Right lung (tissue), 5 donors: Measurements from ENCODE around the gene OLFML2B. TPM values are rescaled to one million over a fixed set of nuclear protein-coding genes. Genes with fewer than 3 reads are reported as not detected.

Source experiments
- DNase-seq, 2 donors: peaks; one replicate each; pipeline ENCODE4 v3.0.0-alpha.2; 2013
- polyA plus RNA-seq, 5 donors: library from polyadenylated mRNA; unstranded; fragments of 120-200 nt; gene quantifications; one replicate each; pipeline versions ENCODE4 v1.2.1 to v1.2.3, GENCODE V29; 2013; ENCODE audit warnings: inconsistent platforms in 1 of 5, low replicate concordance in 1 of 5; ENCODE audit not compliant: insufficient read length in 5 of 5, insufficient read depth in 1 of 5

The OLFML2B gene
- polyA plus RNA-seq, 5 donors: 10.2 to 16.3 (median 13.4) TPM

DNA sequence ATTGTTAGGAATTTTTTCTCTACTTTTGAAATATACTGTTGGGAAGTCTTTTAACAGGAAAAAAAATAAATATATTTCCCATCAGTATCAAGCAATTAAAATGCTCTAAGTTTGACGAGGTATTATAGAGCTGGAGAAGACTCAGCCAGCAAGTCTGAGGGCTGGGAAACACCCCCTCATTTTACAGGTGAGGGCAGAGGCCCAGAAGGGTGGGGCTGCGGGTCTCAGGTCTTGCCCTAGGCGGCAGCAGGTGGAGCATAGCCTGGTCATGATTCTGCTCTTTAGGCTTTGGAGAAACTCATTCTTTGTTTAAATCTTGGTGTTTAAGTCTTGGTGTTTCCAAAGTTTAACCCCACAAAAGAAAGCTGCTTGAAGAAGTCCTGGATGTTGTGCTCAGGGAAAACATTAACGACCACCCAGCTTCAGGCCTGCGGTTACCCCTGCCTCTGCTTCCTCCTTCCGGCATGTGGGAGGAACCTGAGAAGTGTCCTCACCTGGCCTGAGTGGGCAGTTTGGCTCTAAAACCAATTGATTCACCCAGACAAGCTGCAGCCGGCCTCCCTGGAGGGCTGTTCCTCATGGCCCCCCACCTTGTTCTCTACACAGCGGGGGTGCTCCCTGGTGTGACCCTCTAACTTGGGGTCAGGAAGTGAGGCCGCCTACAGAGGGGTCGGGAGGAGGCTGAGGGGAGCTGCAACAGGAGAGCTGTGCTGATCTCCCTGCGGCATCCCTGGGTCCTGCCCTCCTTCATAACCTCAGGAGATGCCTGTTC lies 41.7 kb downstream of the OLFML2B start:
- DNase-seq: no peak

DNA sequence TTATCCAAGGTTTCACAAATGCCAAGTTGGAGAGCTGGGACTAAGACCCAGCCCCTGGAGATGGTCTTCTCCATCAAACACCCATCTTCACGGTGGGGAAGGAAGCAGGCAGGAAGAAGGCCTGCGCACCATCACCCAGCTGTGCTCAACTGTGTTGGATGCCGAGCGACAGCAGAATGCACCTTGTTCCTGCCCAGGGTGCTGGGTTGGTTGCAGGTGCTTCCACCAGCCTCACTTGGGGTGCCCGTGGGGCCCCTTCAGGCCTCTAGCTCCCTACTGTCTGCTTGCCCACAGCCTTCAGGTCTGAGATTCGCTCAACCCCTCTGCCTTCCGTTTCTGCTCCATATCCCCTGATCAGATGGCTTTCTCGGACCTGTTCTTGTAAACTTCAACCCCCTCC lies 42.5 kb downstream of the OLFML2B start:
- DNase-seq: no peak

DNA sequence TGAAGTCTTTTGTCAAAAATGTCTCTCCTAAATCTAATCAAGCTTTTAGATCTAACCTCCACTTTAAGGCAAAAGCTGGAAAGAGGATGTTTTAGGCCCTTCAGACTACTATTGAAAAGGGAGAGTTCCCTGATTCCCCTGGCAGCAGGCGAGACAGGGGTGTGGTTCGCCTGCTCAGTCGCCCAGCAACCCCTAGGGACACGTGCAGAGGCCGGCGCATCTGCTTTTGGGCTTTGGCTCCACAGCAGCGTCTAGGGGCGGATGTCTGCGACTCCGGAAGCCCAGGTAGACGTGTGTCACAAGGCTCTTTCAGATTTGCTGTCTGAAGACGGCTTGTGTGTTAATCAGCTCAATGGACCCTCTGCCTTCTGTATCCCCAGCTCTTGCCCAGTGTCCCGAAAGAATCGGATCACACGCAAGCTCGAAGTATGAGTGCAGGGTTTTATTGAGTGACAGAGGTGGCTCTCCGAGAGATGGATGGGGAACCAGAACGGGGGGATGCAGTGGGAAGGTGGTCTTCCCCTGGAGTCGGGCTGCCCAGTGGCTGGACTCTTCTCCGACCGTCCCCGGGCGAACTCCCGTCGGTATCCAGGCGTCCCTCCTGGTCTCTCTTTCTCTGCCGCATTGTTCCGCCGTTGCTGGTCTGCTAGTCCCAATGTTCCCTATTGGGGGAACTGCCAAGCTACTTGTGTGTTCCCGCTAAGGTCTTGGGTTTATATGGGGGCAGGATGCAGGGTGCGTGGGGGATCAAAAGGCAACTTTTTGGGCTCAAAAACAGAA lies 45.5 kb downstream of the OLFML2B start:
- DNase-seq: no peak

DNA sequence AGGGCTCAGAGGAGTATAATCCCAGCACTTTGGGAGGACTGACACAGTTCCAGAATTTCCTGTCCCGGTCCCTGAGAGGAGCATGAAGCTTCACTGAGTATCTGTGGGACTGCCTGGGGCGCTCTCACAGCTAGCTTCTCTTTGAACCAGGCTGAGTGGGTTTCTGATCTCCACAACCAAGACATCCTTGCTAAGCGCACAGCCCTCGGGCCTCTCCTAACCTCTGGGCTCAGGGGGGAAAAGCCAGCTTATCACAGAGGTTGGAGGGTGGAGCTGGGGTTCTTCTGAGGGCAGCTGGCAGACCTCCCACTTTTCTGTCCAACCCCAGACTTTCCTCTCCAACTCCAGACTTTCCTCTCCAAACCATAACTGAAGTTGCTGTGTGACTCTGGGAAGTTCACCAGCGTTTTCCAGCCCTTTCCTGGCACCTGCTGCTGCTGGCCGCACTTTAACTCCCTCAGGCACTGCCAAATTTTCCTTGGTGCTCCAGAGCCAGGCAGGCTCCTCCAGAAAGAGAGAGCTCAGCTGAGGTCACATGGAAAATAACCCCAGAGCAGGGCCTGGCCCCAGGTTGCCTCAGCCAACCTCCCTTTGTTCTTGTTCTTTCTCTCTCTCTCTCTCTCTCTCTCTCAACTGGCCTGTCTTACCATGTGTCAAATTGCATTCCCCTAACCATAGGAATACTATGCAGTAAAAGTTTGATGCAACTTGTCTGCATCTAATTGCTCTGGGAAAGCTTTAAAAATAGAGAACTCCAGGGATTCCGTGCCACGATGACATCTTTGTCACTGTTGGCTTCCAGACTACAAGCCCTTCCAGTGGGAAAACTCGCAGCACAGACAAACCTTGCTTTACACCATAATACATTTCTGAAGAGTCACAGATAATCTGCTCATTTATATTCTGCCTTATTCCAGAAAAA lies 49.5 kb downstream of the OLFML2B start:
- no peak for DNase-seq

DNA sequence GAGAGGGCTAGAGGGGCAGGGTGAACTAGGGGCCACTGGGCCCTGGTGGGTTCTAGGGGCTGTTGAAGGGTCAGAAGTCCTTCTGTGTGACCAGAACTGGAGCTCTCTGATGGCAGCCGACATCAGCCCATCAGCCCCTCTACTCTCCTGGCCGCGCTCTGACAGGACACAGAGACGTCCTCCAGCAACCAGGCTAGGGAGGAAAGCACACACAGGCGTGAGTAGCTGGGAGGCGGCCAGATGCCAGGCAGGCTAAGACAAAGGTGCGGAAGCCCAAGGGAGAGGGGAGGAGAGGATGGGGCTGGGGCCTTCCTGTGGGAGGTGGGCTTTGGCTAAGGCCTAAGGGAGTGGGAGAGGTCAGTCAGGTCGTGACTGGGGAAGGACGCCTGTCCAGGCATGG lies 50.8 kb downstream of the OLFML2B start:
- DNase-seq: no peak

DNA sequence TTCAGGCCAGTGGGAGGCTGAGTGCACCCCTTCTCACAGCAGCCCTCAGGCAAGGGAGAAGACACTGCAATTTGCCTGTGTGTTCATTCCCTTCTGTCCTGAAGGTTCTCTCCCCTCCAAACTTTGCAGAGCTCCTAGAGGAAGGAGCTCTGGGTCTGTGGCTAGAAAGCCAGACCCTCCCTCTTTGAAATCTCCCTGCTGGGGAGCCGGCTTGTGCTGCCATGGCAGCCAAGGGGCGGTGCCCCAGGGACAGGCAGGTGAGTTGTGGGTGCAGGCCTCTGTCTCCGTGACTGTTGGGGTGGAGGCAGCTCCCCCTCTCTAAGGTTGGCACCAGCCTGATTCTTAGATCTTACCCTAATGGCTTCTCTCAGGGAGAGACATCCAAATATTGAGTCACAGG lies 53.0 kb downstream of the OLFML2B start:
- DNase-seq: no peak

DNA sequence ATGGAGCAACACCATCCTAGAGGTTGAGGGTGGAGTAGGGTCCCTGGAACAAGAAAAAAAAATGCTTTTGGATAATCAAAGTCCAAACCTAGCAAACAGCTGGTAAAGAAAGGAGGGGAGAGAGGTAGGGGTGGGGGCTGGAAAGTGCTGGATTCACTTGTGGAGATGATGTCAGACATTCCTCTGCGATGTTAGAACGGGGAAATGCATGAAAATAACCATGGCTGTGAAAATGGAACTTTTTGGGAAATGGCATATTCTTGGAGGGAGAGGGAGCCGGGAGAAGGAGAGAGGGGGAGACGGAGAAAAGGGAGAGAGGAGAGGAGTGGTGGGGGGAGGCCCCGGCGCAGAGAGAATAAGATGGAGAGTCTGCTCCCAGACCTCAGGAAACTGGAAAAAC lies 53.6 kb downstream of the OLFML2B start:
- no peak for DNase-seq

DNA sequence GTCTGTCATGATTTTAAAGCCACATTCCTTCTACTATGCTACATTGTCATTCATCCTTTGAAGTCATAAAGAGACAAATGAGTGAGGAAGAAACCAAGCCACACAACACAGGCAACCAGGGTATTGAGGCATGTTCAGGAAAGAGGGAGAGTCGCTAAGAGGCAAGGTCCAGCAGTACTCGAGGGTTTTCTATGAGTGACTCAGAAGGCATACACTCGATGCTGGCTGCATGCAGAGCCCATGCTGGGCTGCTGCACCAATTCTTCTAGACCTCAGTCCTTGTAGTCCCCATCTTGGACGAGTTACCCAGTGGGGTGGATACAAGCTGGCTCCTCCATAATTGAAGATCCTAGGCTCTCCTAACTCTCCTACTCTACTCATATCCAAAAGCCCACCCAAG lies 57.6 kb downstream of the OLFML2B start:
- no peak for DNase-seq

DNA sequence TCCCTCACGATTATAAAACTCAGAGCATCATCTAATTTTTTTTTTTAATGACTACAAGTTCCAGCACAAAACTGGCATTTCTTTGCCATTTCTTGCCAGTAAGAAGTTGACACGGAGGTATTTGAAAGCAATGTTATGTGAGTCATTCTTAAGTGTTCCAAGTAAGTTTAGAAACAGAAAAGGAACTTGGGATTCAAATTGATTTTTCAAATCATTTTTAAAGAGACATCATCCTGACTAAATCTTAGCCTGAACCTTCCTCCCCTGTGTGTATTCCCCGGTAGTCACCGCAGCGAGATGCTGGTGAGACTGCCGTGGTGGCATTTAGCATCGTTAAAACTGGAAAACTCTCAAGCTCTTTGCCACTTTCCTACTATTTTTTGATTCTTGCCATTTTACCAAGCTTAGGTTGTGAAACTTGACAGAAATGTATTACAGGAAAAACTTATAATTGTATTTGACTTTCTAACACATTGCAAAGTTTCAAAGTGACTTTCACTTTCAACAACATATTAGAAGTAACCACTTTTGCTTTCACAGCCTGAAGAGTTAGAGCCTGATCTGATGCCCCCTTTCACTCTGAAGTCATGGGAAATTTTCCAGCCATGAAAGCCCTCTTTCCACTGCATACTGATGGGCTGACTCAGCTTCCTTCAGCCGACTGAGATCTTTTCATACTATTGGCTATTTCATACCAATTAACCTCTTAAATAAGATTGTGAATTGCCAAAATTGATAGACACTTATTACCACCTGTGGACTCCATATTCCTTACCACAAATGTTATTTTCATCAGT lies 61.4 kb downstream of the OLFML2B start:
- no peak for DNase-seq

DNA sequence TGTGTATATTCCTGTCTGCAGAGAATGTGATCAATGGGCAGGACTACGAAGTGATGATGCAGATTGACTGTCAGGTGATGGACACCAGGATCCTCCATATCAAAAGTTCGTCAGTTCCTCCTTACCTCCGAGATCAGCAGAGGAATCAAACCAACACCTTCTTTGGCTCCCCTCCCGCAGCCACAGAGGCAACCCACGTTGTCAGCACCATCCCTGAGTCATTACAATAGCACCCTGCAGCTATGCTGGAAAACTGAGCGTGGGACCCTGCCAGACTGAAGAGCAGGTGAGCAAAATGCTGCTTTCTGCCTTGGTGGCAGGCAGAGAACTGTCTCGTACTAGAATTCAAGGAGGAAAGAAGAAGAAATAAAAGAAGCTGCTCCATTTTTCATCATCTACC lies 65.2 kb downstream of the OLFML2B start:
- no peak for DNase-seq

DNA sequence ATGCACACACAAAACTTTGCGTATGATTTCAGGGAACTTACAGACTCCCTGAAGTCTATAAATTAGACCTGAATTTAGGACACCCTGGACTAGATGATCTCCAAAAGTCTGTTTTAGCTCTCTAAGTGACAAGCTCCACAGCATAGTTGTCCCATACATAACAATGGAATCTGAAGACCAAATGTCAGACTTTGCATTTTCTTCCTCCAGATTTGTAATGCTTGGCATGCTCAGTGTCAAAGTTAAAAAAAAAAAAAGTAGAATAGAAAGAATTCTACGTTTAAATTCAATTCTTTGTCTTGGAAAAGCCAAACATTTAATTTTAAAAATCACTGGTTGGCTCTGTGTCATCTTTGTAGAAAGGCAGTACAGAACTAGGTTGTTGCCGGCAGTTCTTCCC lies 66.7 kb downstream of the OLFML2B start:
- no peak for DNase-seq

DNA sequence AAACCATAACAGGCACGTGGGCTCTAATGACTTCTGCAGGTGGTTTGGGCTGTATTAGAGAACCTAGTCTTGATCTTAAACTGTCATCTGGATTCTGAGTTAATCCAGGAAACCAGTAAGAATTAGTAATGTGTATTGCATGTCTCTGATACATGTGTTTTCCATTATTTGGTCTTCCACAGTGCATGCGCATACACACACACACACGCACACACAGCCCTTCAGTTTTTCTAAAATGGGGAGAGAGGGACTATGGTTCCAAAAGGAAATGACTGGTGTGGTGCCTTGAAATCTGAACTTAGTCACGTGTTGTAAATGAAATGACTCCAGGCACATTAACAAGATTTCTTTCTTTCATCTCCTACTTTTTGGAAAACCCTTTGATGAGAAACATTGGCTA lies 67.6 kb downstream of the OLFML2B start:
- no peak for DNase-seq

DNA sequence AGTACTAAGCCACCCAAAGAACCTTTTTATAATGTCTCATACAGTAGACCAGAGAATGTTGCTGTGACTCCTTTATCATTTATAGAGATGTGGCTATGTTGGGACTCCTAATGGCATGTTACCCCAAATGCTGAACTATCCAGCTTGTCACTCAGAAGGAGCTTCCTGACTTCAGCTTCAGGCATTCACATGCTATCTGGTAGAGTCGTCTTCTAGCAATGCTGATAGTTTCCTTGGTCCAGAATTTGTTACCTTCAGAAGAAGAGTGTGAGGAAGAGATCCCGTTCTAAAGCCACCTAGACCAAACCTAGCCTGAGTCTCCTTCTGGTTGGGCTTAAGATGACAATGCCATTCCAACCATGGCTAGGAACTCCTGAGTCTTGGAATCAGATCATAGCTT lies 68.1 kb downstream of the OLFML2B start:
- DNase-seq: no peak

DNA sequence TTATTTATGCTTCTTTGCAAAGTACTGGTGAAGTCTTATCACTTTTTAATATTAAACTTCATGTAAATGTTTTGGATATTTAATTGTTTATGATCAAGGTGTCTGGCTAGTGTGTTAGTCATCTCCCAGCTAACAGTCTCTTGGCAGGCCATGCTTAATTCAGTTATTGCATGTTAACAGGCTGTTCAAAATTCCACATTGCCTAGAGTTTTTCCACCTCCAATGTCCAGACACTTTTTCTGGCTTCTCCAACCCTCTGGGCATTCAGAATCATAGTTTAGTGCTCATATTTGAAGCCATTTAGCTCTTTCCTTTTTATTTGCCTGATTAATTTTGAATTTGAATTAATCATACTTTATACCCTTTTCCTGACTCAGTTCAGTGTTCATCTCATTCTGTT lies 69.2 kb downstream of the OLFML2B start:
- no peak for DNase-seq

DNA sequence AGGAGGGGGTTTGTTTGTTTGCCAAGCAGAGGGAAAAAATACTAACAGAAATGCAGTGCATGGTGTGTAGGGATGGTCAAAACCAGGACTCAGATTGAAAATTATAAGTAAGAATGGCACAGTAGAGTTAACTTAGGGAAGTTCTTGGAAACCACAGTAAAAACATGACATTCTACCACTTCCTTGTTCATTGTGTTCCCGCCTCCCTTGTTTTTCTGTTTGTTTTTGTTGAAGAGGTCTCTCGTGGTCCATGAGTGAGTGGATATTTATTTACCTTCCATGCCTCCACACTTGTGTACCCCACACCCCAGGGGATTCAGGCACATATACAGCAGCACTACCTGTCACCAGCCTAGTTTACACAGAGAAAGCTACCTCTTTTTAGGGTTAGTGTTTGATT lies 69.6 kb downstream of the OLFML2B start:
- DNase-seq: no peak

DNA sequence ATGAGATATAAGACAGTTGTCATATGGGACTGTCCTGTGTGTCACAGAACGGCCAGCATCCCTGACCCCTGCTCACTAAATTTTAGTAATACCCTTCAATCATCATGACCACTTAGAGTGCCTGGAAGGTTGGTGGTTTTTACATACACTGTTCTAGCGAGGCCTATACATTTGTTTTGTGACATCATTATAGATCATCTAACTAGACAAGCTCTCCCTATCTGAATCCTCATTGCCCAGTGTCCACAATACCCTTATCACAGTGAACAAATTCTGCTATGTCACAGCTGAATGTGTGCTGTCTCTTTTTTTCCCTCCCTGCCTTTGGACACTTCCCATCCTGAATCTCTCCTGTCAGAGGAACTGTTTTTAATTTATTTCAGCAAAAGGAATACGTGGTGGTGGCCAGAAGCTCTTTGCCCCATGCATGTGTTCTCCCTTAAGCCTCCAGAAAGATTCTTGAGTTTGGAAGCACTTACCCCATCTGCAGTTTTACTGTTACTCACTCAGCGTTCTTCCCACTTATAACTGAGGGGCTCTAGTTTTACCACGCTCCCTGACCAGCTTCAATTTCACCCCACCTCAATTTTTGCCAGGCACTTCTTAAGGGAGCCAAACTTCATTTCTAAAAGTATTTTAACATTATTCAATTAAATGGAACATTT lies 70.3 kb downstream of the OLFML2B start:
- no peak for DNase-seq

DNA sequence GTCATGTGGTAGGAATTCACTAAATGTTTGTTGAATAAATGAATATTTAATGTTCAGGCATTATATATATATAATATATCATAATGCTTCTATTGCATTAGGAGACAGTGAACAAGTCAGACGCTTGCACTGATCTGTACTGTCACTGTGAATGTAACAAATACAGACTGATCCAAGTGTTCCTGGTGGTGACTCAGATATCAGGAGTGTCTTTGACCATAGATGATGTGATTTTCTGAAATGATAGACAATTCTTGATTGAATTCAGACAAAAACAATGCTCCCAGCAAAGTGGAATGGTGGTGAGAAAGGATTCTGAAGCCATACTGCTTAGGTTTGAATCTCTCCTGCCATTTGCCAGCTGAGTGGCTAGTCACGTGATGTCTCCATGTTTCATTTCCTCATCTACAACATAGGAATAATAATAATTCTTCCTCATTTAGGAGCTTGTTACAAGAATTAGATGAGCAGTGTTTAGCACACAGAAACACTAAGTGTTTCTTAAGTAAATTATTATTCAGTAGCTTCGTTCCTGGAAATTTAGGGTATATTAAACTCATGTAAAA lies 71.0 kb downstream of the OLFML2B start:
- DNase-seq: no peak

DNA sequence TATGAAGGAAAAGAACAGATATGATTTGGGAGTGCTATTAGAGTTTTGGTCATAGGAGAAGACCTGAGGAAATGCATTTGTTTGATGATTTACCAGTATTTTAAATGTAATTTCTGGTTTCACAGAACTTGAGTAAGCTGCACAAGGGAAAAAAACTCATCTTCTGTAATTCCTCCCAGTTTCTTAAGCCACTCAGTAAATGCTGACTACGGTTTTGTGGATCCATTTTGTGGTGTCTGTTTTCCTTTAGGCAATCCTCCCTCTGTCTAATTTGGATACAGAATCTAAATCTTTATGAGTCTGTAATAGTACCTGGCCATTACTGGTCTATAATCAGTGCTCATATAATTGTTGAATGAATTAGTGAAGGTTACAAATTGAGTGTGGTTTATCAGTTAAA lies 72.0 kb downstream of the OLFML2B start:
- DNase-seq: no peak

DNA sequence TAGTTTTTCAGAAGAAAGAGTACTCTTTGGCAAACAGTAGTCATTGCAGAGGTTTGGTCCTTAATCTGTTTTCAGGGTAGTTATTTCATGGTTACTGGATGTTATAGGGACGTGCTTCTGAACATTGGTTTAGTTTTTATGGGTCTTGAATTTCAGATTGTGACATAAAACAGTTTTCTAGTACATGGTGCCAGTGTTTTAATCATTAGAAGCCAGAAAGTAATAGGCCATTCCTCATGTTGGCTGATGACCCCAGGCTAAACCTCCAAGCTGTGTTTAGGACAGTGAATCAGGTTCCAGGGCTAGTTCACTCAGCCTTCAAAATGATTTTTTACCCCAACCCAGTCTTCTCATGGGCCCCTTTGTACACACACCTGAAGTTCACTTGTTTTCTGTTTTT lies 73.3 kb downstream of the OLFML2B start:
- DNase-seq: no peak

DNA sequence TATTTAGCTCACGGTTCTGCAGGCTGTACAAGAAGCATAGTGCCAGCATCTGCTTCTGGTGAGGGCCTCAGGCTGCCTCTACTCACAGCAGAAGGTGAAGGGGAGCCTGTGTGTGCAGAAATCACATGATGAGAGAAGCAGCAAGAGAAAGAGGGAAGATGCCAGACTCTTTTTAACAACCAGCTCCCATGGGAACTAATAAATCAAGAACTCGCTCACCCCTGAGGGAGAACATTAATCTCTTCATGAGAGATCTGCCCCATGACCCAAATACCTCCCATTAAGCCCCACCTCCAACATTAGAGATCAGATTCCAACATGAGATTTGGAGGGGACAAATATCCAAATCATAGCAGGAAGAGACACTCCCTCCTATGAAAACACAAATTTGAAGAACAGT lies 74.1 kb downstream of the OLFML2B start:
- no peak for DNase-seq

DNA sequence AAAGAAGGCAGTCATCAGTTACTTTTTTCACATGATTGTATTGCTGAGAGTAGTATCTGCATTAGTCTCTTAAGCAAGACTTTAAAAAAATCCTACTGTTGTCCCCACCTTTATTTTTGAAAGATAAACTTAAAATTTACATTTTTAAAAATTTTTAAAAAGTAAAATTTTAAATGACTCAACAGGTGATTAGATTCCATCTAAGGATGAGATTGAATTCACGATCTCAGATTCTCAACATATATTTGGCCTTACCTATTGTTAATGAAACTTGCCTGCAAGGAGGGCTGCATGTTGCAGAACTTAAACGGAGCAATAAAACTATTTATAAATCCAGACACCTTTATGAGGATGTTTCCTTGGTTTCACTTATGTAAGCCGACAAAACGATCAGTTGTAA lies 75.2 kb downstream of the OLFML2B start:
- DNase-seq: no peak
